A673 (cell line): ENCODE results near the gene H1-8. TPM values are rescaled to one million over a fixed set of nuclear protein-coding genes. Genes with fewer than 3 reads are reported as not detected.

Experiments
- BruUV-seq: library from RNA; stranded (reverse); fragments of 400-500 nt; replicated peaks from 2 replicates; lab custom pipeline; 2021; lab: Mats Ljungman, UMichigan
- CTCF ChIA-PET: fragments of 300-600 bp; sonication (Branson Sonifier 250); formaldehyde crosslinking; loops from one replicate; lab custom pipeline; 2022; ENCODE audit warnings: antibody characterized with exemption; lab: Charles Lee
- POLR2A ChIA-PET: fragments of 300-600 bp; sonication (Branson Sonifier 250); formaldehyde crosslinking; loops from one replicate; lab custom pipeline; 2022; ENCODE audit warnings: antibody characterized with exemption; ENCODE audit not compliant: low non-redundant PET; lab: Charles Lee
- DNase-seq: peaks from one replicate; pipeline ENCODE4 v3.0.0-alpha.2; 2015; ENCODE audit warnings: low spot score
- H3K27ac ChIP-seq: fragments of 200-600 bp; sonication (generic); 2 replicates; pipeline ENCODE4 v1.5.1; 2016; ENCODE audit warnings: mixed run types, low read depth, mild to moderate bottlenecking, mixed read lengths, antibody characterized with exemption, low read length; ENCODE audit not compliant: poor library complexity, severe bottlenecking
- H3K27me3 ChIP-seq: fragments of 200-600 bp; sonication (generic); replicated peaks from 2 replicates; pipeline ENCODE4 v1.6.1; 2017; ENCODE audit warnings: mixed run types, low read depth, mild to moderate bottlenecking, mixed read lengths, antibody characterized with exemption, low read length; ENCODE audit not compliant: insufficient read depth, poor library complexity
- H3K36me3 ChIP-seq: fragments of 200-600 bp; sonication (generic); 2 replicates; pipeline ENCODE4 v1.6.1; 2016; ENCODE audit warnings: mixed run types, mild to moderate bottlenecking, mixed read lengths, antibody characterized with exemption, low read length; ENCODE audit not compliant: insufficient read depth, poor library complexity, severe bottlenecking
- H3K4me1 ChIP-seq: fragments of 200-600 bp; sonication (generic); 2 replicates; pipeline ENCODE4 v1.6.1; 2017; ENCODE audit warnings: mixed run types, mild to moderate bottlenecking, mixed read lengths, antibody characterized with exemption, low read length; ENCODE audit not compliant: insufficient read depth, poor library complexity, severe bottlenecking
- H3K4me3 ChIP-seq: fragments of 200-600 bp; sonication (generic); 2 replicates; pipeline ENCODE4 v1.5.1; 2016; ENCODE audit warnings: low read depth, mixed run types, mild to moderate bottlenecking, mixed read lengths, low read length; ENCODE audit not compliant: poor library complexity, severe bottlenecking
- H3K9me3 ChIP-seq: fragments of 200-600 bp; sonication (generic); 2 replicates; pipeline ENCODE4 v1.6.1; 2016; ENCODE audit warnings: mixed run types, low read depth, mild to moderate bottlenecking, mixed read lengths, antibody characterized with exemption, low read length; ENCODE audit not compliant: poor library complexity, severe bottlenecking
- EZH2 ChIP-seq: fragments of 200-600 bp; sonication (generic); IDR thresholded peaks from 2 replicates; pipeline ENCODE4 v1.6.1; 2017; ENCODE audit warnings: borderline replicate concordance, low read depth, mild to moderate bottlenecking, mixed read lengths, antibody characterized with exemption, low read length; ENCODE audit not compliant: poor library complexity, severe bottlenecking
- intact Hi-C: fragments of 100-400 bp; cut with micrococcal nuclease; formaldehyde crosslinking; loops from one replicate; pipeline ENCODE4 v1.10.0; 2022; ENCODE audit not compliant: unreplicated experiment
- total RNA-seq: library from RNA; stranded (reverse); gene quantifications from 2 replicates; pipeline ENCODE4 v1.2.3, GENCODE V29; 2021
- TF ChIP-seq, protein P1 (sequence below): fragments of 300-800, 200-600 bp; sonication (generic); conservative IDR thresholded peaks from 2 replicates; pipeline ENCODE4 v1.5.1; 2017; ENCODE audit warnings: low read depth, mild to moderate bottlenecking, antibody characterized with exemption, low read length, moderate library complexity, mixed read lengths

H1-8 gene
- total RNA-seq, 1 experiment from 2014 or later: not detected

DNA sequence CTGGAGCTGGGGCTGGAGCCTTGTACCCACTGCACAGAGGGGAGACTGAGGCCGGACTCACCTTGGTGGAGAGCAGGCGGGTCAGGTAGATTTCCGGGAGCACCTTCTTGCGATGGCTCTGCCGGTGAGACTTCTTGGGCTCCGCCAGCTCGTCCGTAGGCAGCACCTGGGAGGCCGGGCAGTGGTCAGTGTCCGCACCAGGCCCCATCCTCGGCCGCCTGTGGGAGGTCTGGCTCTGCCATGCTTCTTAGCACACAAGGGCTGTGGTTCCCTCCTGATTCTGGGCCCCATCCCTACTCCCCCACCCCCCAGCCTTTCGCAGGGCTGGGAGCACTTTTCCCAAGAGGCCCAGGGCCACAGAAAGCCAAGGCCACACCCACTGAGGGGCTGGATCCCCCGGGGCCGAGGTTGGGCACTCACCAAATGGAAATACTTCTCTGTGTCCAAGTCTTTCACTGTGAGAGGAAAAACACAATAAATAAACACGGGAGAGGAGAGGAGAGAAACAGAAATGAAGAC, 17.4 kb downstream of the H1-8 start:
- Histone ChIP-seq H3K36me3 (no peaks in the 10 kb centered on the region), H3K9me3 (no peaks in the 10 kb centered on the region), H3K4me3 (no peak overlapping the region), H3K27ac (peak overlapping the region; percentile 54), H3K27me3 (no peaks in the 10 kb centered on the region), H3K4me1 (peaks cover 14% of the 10 kb centered on the region)
- no TSS peak for BruUV-seq
- ChIA-PET CTCF (no interaction called here), POLR2A (no interaction called here)
- intact Hi-C loops: no loop called here
- TF ChIP-seq EZH2: no peak
- TF ChIP-seq, protein P1, sequence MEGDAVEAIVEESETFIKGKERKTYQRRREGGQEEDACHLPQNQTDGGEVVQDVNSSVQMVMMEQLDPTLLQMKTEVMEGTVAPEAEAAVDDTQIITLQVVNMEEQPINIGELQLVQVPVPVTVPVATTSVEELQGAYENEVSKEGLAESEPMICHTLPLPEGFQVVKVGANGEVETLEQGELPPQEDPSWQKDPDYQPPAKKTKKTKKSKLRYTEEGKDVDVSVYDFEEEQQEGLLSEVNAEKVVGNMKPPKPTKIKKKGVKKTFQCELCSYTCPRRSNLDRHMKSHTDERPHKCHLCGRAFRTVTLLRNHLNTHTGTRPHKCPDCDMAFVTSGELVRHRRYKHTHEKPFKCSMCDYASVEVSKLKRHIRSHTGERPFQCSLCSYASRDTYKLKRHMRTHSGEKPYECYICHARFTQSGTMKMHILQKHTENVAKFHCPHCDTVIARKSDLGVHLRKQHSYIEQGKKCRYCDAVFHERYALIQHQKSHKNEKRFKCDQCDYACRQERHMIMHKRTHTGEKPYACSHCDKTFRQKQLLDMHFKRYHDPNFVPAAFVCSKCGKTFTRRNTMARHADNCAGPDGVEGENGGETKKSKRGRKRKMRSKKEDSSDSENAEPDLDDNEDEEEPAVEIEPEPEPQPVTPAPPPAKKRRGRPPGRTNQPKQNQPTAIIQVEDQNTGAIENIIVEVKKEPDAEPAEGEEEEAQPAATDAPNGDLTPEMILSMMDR: no peak
- DNase-seq: peak; percentile 35

DNA sequence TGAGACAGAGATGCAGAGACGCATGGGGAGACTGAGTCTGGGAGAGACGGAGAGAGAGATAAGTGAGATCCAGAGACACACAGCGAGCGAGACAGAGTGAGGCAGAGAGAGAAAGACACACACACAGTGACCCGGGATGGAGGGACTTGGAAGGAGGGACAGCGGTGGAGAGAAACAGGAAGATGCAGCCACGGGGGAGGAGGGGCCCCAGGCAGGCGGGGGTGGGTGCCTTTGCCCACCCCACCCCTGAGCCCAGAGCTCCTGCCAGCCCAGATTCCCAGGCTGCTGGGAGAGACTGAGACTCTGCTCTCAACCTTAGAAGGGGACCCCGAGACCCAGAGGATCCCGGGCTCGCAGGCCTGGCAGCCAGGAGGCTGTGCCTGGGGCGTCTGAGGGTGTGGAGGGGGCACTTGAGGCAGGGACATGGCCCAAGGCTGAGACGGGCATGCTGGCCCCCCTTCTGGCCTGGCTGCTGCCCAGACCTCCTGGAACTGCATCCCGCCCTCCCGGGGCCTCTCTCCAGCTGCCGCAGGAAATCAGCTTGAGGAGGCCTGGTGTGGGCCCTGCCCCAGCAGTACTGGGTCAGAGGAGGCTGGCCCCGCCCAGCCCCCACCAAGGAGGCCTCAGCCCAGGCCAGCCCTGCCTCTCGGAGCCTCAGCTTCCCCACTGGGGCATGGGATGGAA, 18.1 kb downstream of the H1-8 start:
- Histone ChIP-seq H3K36me3 (no peaks in the 10 kb centered on the region), H3K4me1 (peaks cover 14% of the 10 kb centered on the region), H3K27ac (peak overlapping the region; percentile 54), H3K27me3 (no peaks in the 10 kb centered on the region), H3K4me3 (no peak overlapping the region), H3K9me3 (no peaks in the 10 kb centered on the region)
- no TSS peak for BruUV-seq
- POLR2A ChIA-PET: no interaction called here
- TF ChIP-seq EZH2: no peak
- TF ChIP-seq, protein P1: no peak
- intact Hi-C loops: no loop called here
- no peak for DNase-seq
- CTCF ChIA-PET: no interaction called here

DNA sequence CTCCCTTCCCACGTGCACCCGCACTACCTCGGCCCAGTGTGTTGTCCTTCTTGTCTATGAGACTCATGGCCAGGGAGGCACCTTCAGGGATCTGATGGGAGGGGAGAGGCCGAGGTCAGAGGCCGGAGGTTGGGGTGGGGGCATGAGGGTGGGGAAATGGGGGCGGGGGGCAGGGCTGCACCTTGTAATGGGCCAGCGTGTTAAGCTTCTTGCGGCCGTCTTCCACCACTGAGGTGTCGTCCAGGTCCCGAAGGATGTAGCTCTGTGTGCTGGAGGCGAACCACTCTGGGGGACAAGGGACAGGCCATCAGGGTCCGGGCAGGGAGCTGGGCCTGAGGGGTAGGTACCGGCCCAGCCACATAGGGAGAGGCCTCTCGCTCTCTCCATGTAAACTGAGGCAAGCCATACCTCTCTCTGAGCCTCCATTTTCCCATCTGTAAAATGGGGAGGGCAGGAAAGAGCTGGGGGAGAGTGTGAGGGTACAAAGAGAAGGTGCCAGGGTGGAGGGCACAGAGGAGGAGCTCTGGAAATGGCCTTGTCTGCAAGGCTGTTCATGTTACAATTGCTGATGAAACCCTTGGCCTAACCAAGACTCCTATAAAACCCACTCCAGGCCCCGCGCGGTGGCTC, 18.8 kb downstream of the H1-8 start:
- BruUV-seq: no TSS peak
- H3K4me1 ChIP-seq: peaks cover 14% of the 10 kb centered on the region
- no peak for DNase-seq
- no peak overlapping the region for H3K27ac ChIP-seq
- intact Hi-C loops: no loop called here
- ChIA-PET CTCF (no interaction called here), POLR2A (no interaction called here)
- H3K27me3 ChIP-seq: no peaks in the 10 kb centered on the region
- no peaks in the 10 kb centered on the region for H3K36me3 ChIP-seq
- TF ChIP-seq, protein P1: no peak
- TF ChIP-seq EZH2: no peak
- no peak overlapping the region for H3K4me3 ChIP-seq
- H3K9me3 ChIP-seq: no peaks in the 10 kb centered on the region
